Measurements from ENCODE around the gene NF2.

GRCh38 chr22:29707471-29707870 lies 104.0 kb downstream of the NF2 start:
- TF ChIP-seq, protein P1, sequence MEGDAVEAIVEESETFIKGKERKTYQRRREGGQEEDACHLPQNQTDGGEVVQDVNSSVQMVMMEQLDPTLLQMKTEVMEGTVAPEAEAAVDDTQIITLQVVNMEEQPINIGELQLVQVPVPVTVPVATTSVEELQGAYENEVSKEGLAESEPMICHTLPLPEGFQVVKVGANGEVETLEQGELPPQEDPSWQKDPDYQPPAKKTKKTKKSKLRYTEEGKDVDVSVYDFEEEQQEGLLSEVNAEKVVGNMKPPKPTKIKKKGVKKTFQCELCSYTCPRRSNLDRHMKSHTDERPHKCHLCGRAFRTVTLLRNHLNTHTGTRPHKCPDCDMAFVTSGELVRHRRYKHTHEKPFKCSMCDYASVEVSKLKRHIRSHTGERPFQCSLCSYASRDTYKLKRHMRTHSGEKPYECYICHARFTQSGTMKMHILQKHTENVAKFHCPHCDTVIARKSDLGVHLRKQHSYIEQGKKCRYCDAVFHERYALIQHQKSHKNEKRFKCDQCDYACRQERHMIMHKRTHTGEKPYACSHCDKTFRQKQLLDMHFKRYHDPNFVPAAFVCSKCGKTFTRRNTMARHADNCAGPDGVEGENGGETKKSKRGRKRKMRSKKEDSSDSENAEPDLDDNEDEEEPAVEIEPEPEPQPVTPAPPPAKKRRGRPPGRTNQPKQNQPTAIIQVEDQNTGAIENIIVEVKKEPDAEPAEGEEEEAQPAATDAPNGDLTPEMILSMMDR (IDR thresholded peaks at IDR 0.05) = no peak
- TF ChIP-seq ZNF317 (CRISPR knock-in tag; IDR thresholded peaks at IDR 0.05; ENCODE audit: borderline replicate concordance, low read depth) (no peak), TCF7 (CRISPR knock-in tag; IDR thresholded peaks at IDR 0.05; ENCODE audit: low read depth) (no peak), OVOL2 (CRISPR knock-in tag; IDR thresholded peaks at IDR 0.05; ENCODE audit: borderline replicate concordance) (no peak), ZNF232 (CRISPR knock-in tag; IDR thresholded peaks at IDR 0.05) (no peak), FOXJ3 (CRISPR knock-in tag; IDR thresholded peaks at IDR 0.05; ENCODE audit: borderline replicate concordance) (no peak)
- TF ChIP-seq, protein P2, sequence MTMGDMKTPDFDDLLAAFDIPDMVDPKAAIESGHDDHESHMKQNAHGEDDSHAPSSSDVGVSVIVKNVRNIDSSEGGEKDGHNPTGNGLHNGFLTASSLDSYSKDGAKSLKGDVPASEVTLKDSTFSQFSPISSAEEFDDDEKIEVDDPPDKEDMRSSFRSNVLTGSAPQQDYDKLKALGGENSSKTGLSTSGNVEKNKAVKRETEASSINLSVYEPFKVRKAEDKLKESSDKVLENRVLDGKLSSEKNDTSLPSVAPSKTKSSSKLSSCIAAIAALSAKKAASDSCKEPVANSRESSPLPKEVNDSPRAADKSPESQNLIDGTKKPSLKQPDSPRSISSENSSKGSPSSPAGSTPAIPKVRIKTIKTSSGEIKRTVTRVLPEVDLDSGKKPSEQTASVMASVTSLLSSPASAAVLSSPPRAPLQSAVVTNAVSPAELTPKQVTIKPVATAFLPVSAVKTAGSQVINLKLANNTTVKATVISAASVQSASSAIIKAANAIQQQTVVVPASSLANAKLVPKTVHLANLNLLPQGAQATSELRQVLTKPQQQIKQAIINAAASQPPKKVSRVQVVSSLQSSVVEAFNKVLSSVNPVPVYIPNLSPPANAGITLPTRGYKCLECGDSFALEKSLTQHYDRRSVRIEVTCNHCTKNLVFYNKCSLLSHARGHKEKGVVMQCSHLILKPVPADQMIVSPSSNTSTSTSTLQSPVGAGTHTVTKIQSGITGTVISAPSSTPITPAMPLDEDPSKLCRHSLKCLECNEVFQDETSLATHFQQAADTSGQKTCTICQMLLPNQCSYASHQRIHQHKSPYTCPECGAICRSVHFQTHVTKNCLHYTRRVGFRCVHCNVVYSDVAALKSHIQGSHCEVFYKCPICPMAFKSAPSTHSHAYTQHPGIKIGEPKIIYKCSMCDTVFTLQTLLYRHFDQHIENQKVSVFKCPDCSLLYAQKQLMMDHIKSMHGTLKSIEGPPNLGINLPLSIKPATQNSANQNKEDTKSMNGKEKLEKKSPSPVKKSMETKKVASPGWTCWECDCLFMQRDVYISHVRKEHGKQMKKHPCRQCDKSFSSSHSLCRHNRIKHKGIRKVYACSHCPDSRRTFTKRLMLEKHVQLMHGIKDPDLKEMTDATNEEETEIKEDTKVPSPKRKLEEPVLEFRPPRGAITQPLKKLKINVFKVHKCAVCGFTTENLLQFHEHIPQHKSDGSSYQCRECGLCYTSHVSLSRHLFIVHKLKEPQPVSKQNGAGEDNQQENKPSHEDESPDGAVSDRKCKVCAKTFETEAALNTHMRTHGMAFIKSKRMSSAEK (CRISPR knock-in tag; IDR thresholded peaks at IDR 0.05; ENCODE audit: borderline replicate concordance) = no peak
- TF ChIP-seq, protein P3, sequence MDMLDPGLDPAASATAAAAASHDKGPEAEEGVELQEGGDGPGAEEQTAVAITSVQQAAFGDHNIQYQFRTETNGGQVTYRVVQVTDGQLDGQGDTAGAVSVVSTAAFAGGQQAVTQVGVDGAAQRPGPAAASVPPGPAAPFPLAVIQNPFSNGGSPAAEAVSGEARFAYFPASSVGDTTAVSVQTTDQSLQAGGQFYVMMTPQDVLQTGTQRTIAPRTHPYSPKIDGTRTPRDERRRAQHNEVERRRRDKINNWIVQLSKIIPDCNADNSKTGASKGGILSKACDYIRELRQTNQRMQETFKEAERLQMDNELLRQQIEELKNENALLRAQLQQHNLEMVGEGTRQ (CRISPR knock-in tag; IDR thresholded peaks at IDR 0.05) = no peak

Measured in WTC11 (cell line).